ENCODE data around the gene ROBO3.

DNA sequence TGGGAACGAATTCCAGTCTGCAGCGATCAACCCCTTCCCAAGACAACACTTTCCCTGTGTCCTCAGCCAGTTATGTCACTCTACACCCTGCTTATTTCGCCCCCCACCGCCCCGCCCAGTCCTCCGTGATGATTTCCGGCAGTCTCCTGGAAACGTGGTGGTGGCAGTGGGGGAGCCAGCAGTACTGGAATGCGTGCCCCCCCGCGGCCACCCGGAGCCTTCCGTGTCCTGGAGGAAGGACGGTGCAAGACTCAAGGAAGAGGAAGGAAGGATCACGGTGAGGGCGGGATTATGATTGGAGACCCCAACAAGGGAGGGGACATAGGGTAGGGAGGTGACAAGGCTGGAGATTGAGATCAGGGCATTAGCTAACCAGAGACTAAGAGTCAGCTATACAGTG is 4.1 kb downstream of the ROBO3 start:
- TF ChIP-seq, protein P1, sequence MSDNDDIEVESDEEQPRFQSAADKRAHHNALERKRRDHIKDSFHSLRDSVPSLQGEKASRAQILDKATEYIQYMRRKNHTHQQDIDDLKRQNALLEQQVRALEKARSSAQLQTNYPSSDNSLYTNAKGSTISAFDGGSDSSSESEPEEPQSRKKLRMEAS (IDR thresholded peaks at IDR 0.05; ENCODE audit: insufficient read depth, insufficient read length): no peak
- TF ChIP-seq CTCF (IDR thresholded peaks at IDR 0.05; ENCODE audit: extremely low read depth in 1 of 2, insufficient read depth in 1 of 2, low read depth in 1 of 2, low read length in 2 of 2) (no peak), POLR2A (IDR thresholded peaks at IDR 0.05; ENCODE audit: low read depth, low read length) (no peak), JUN (IDR thresholded peaks at IDR 0.05; ENCODE audit: borderline replicate concordance, insufficient read depth, insufficient read length, low read depth) (no peak), EZH2 (IDR thresholded peaks at IDR 0.05; ENCODE audit: borderline replicate concordance, low read depth, low read length, severe bottlenecking) (no peak), POLR2AphosphoS5 (IDR thresholded peaks at IDR 0.05; ENCODE audit: insufficient read depth, low read depth, low read length) (no peak)
